Osteoblast (primary cell): ENCODE data around the gene NMRAL1. TPM values are rescaled to one million over a fixed set of nuclear protein-coding genes. Genes with fewer than 3 reads are reported as not detected.

Source experiments
- DNase-seq: peaks from one replicate; pipeline ENCODE4 v3.0.0; 2011; ENCODE audit warnings: low spot score, mixed read lengths; ENCODE audit not compliant: insufficient read length; ENCODE audit errors: missing footprints
- H2AFZ ChIP-seq: 2 replicates; pipeline ENCODE4 v1.6.0; 2011; ENCODE audit warnings: mild to moderate bottlenecking, low read length
- H3K27ac ChIP-seq: 2 replicates; pipeline ENCODE4 v1.5.1; 2011; ENCODE audit warnings: mild to moderate bottlenecking, low read depth, low read length, moderate library complexity
- H3K27me3 ChIP-seq: 2 replicates; pipeline ENCODE4 v1.6.0; 2012; ENCODE audit warnings: mild to moderate bottlenecking, control low read depth, inconsistent platforms, low read length, moderate library complexity; ENCODE audit not compliant: insufficient read depth
- H3K36me3 ChIP-seq: 2 replicates; pipeline ENCODE4 v1.5.1; 2011; ENCODE audit warnings: mild to moderate bottlenecking, low read length, control low read depth, moderate library complexity; ENCODE audit not compliant: insufficient read depth
- H3K4me1 ChIP-seq: 2 replicates; pipeline ENCODE4 v1.5.1; 2011; ENCODE audit warnings: mild to moderate bottlenecking, low read length, control low read depth, moderate library complexity; ENCODE audit not compliant: insufficient read depth
- H3K4me2 ChIP-seq: 2 replicates; pipeline ENCODE4 v1.6.0; 2011; ENCODE audit warnings: mild to moderate bottlenecking, low read length; ENCODE audit not compliant: insufficient read depth
- H3K4me3 ChIP-seq: fragments of 200-600 bp; sonication (generic); 3 replicates; pipeline ENCODE4 v1.5.1; 2012; ENCODE audit warnings: mild to moderate bottlenecking, low read length, inconsistent platforms; ENCODE audit not compliant: insufficient read depth
- H3K79me2 ChIP-seq: 2 replicates; pipeline ENCODE4 v1.6.0; 2012; ENCODE audit warnings: mild to moderate bottlenecking, low read length, control low read depth, inconsistent platforms; ENCODE audit not compliant: insufficient read depth
- H3K9me3 ChIP-seq: 2 replicates; pipeline ENCODE4 v1.5.1; 2011; ENCODE audit warnings: low read depth, low read length, control low read depth
- H4K20me1 ChIP-seq: 2 replicates; pipeline ENCODE4 v1.6.0; 2012; ENCODE audit warnings: mild to moderate bottlenecking, low read length, control low read depth; ENCODE audit not compliant: insufficient read depth
- total RNA-seq: library from RNA; depleted of rRNA; stranded (reverse); fragments of >200 nt; gene quantifications from 2 replicates; pipeline ENCODE4 v1.2.3, GENCODE V29; 2012
- TF ChIP-seq, protein P1 (sequence below): IDR thresholded peaks from 2 replicates; pipeline ENCODE4 v1.5.1; 2011; ENCODE audit warnings: mild to moderate bottlenecking, low read depth, low read length, moderate library complexity; ENCODE audit errors: extremely low read depth

The NMRAL1 gene
- total RNA-seq, 1 donor = 90.5 TPM

DNA sequence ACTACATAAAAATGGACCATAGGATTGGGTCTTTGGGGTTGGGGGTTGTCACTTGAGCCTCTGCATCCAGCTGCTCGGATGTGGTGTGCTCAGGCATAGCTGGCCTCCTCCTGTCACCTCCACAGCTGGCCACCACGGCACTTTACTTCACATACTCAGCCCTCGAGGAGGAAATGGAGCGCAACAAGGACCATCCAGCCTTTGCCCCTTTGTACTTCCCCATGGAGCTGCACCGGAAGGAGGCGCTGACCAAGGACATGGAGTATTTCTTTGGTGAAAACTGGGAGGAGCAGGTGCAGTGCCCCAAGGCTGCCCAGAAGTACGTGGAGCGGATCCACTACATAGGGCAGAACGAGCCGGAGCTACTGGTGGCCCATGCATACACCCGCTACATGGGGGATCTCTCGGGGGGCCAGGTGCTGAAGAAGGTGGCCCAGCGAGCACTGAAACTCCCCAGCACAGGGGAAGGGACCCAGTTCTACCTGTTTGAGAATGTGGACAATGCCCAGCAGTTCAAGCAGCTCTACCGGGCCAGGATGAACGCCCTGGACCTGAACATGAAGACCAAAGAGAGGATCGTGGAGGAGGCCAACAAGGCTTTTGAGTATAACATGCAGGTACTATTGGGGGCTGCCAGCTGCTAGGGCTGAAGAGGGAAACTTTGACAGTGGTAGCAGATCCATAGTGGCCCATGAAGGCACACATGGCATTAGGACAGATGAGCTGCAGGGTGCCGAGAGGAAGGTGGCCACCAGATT is 33.3 kb upstream of the NMRAL1 start:
- Histone ChIP-seq H3K9me3 (no peaks in the 10 kb centered on the region), H3K4me2 (no peak overlapping the region), H3K79me2 (peaks cover 26% of the 10 kb centered on the region), H3K27me3 (no peaks in the 10 kb centered on the region), H3K27ac (no peak overlapping the region), H4K20me1 (peaks cover 36% of the 10 kb centered on the region), H3K4me1 (no peaks in the 10 kb centered on the region), H3K36me3 (peaks cover 56% of the 10 kb centered on the region), H3K4me3 (no peak overlapping the region), H2AFZ (no peak overlapping the region)
- TF ChIP-seq, protein P1, sequence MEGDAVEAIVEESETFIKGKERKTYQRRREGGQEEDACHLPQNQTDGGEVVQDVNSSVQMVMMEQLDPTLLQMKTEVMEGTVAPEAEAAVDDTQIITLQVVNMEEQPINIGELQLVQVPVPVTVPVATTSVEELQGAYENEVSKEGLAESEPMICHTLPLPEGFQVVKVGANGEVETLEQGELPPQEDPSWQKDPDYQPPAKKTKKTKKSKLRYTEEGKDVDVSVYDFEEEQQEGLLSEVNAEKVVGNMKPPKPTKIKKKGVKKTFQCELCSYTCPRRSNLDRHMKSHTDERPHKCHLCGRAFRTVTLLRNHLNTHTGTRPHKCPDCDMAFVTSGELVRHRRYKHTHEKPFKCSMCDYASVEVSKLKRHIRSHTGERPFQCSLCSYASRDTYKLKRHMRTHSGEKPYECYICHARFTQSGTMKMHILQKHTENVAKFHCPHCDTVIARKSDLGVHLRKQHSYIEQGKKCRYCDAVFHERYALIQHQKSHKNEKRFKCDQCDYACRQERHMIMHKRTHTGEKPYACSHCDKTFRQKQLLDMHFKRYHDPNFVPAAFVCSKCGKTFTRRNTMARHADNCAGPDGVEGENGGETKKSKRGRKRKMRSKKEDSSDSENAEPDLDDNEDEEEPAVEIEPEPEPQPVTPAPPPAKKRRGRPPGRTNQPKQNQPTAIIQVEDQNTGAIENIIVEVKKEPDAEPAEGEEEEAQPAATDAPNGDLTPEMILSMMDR = no peak
- peak; percentile 17 for DNase-seq

DNA sequence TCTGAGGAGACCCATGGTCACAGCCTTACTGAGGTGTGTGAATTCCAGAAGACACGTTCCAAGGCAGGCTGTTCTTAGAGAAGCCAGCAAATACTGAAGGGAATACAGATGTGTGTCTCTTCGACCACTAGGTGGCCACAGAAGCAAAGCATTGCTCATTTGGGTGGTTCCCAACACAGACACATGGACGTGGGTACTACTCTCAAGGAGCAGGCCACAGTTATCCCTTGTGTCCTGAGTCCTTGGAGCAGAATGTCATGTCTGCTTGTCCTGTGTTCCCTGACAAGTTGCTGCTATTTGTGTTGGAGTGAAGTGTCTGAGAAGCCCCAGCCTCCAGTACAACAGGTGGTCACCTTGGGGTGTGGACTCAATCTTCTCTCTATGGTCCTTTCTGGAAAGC is 32.0 kb upstream of the NMRAL1 start:
- no peak overlapping the region for H2AFZ ChIP-seq
- no peaks in the 10 kb centered on the region for H3K9me3 ChIP-seq
- H3K27ac ChIP-seq = no peak overlapping the region
- no peaks in the 10 kb centered on the region for H3K27me3 ChIP-seq
- peak; percentile 95 for DNase-seq
- no peak overlapping the region for H3K4me2 ChIP-seq
- H3K4me3 ChIP-seq = no peak overlapping the region
- TF ChIP-seq, protein P1 = peak; percentile 90
- H3K79me2 ChIP-seq = peaks cover 37% of the 10 kb centered on the region
- H3K4me1 ChIP-seq = peaks cover 6% of the 10 kb centered on the region
- H3K36me3 ChIP-seq = peaks cover 45% of the 10 kb centered on the region
- H4K20me1 ChIP-seq = peaks cover 38% of the 10 kb centered on the region

DNA sequence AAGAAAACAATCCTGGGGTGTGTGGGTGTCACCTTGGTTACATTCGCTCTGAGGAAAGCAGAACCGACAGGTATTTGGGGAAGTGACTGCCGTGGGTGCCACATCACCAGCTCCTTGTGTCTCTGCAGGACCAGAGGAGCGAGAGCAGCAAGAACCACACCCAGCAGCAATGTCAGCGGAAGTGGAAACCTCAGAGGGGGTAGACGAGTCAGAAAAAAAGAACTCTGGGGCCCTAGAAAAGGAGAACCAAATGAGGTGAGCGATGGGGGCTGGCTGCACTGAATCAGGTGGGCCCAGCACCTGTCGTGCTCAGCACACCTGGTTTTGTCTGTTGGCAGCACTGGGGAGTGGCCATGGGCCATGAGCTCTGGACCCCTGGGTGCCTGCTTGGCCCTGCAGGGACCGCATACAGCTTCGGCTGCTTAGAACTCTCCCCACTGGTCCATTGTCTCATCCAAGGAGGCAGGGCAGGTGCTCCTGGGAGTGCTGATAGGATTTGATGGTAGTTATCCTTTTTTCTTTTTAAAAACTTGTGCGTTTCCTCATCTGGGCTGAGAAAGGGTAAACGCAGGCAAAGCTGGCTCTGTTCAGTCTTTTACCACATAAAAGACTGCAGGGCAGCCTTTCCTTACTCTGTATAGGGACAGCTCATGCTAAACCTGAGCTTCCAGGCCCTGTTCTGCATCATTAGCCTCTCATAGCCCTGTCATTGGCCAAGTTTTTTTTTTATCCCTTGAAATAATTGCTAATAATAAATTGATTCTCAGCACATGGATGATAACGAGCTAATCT is 31.1 kb upstream of the NMRAL1 start:
- H3K36me3 ChIP-seq = peaks cover 43% of the 10 kb centered on the region
- H3K4me3 ChIP-seq = no peak overlapping the region
- peaks cover 15% of the 10 kb centered on the region for H3K4me1 ChIP-seq
- TF ChIP-seq, protein P1 = no peak
- DNase-seq = no peak
- no peaks in the 10 kb centered on the region for H3K27me3 ChIP-seq
- peaks cover 46% of the 10 kb centered on the region for H4K20me1 ChIP-seq
- H3K9me3 ChIP-seq = no peaks in the 10 kb centered on the region
- no peak overlapping the region for H2AFZ ChIP-seq
- no peak overlapping the region for H3K27ac ChIP-seq
- H3K4me2 ChIP-seq = no peak overlapping the region
- peaks cover 38% of the 10 kb centered on the region for H3K79me2 ChIP-seq

DNA sequence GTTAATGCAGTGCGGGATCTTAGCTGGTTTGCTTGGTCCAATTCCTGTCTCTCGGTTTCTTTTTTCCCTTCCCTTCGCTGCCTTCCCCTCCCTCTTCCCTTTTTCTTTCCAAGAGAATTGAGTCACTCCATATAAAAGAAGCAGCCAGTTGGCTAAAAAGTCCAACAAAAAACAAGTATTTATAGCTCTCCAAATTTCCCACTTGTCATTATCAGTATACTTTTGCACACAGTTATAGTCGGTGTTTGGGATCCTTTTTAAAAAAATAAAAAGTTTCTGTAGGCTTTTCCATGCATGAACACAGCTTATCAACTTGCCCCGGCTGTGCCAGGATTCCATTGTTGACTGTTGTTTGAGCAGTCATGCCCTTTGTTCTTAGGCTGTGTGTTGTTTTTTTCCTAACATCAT is 26.6 kb upstream of the NMRAL1 start:
- peaks cover 66% of the 10 kb centered on the region for H4K20me1 ChIP-seq
- peaks cover 23% of the 10 kb centered on the region for H3K36me3 ChIP-seq
- H3K4me3 ChIP-seq = peak overlapping the region; percentile 63
- H3K79me2 ChIP-seq = peaks cover 59% of the 10 kb centered on the region
- peaks cover 43% of the 10 kb centered on the region for H3K4me1 ChIP-seq
- TF ChIP-seq, protein P1 = no peak
- H3K27me3 ChIP-seq = no peaks in the 10 kb centered on the region
- H3K4me2 ChIP-seq = peak overlapping the region; percentile 89
- peak; percentile 68 for DNase-seq
- no peaks in the 10 kb centered on the region for H3K9me3 ChIP-seq
- no peak overlapping the region for H2AFZ ChIP-seq
- H3K27ac ChIP-seq = peak overlapping the region; percentile 53
